ENCODE data around the gene GPR39.

DNA sequence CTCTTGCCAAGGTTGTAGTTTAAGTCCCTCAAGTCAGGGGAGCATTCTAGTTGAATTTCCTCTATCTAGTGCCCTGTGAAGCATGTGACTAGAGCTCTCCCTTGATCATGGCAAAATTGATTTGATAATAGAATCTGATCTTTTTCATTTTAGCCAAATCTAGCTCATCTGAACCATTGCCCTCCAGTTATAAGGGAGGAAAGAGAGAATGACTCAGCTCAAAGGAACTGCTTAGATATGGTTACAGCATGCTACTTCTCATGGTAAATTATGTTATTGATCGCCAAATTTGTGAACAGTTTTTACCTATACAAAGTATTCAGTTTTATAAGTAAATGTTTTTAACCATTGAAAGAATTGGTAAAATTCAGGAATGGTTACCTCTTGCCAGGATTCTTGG lies 100.8 kb downstream of the GPR39 start:
- TF ChIP-seq, protein P1, sequence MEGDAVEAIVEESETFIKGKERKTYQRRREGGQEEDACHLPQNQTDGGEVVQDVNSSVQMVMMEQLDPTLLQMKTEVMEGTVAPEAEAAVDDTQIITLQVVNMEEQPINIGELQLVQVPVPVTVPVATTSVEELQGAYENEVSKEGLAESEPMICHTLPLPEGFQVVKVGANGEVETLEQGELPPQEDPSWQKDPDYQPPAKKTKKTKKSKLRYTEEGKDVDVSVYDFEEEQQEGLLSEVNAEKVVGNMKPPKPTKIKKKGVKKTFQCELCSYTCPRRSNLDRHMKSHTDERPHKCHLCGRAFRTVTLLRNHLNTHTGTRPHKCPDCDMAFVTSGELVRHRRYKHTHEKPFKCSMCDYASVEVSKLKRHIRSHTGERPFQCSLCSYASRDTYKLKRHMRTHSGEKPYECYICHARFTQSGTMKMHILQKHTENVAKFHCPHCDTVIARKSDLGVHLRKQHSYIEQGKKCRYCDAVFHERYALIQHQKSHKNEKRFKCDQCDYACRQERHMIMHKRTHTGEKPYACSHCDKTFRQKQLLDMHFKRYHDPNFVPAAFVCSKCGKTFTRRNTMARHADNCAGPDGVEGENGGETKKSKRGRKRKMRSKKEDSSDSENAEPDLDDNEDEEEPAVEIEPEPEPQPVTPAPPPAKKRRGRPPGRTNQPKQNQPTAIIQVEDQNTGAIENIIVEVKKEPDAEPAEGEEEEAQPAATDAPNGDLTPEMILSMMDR (conservative IDR thresholded peaks at IDR 0.05) = no peak
- TF ChIP-seq EZH2 (IDR thresholded peaks at IDR 0.05; ENCODE audit: low read depth) = no peak
